Lower leg skin (tissue), 3 donors: ENCODE data around the gene HACL1.

Experiments used
- CTCF ChIP-seq, 3 donors: fragments of 450-650 bp; IDR thresholded peaks; one replicate each; pipeline ENCODE4 v1.5.1; 2016; ENCODE audit warnings: antibody characterized with exemption in 3 of 3, mild to moderate bottlenecking in 3 of 3, moderate library complexity in 2 of 3
- POLR2A ChIP-seq, 2 donors: fragments of 450-650 bp; IDR thresholded peaks; one replicate each; pipeline ENCODE4 v1.6.1; 2016 to 2017; ENCODE audit warnings: antibody characterized with exemption in 2 of 2, mild to moderate bottlenecking in 1 of 2, moderate library complexity in 1 of 2

- TF ChIP-seq CTCF (IDR thresholded peaks at IDR 0.05), result no peak
- TF ChIP-seq POLR2A (IDR thresholded peaks at IDR 0.05), result no peak
Observed at GRCh38 chr3:15575446-15575845, 25.9 kb downstream of the HACL1 start.
